HG03108 (cell line): Measurements from ENCODE around the gene PMAIP1.
"Not testable (repeated sequence)": the region's sequence is repeated elsewhere in the genome, so short reads cannot be mapped to it uniquely, and the experiment has no call there.

Experiments used
- ATAC-seq: cut with Tn5 transposase; IDR thresholded peaks from one replicate; pipeline ENCODE4 v1.9.1; 2021; ENCODE audit warnings: moderate library complexity; ENCODE audit not compliant: unreplicated experiment

PMAIP1 gene

DNA sequence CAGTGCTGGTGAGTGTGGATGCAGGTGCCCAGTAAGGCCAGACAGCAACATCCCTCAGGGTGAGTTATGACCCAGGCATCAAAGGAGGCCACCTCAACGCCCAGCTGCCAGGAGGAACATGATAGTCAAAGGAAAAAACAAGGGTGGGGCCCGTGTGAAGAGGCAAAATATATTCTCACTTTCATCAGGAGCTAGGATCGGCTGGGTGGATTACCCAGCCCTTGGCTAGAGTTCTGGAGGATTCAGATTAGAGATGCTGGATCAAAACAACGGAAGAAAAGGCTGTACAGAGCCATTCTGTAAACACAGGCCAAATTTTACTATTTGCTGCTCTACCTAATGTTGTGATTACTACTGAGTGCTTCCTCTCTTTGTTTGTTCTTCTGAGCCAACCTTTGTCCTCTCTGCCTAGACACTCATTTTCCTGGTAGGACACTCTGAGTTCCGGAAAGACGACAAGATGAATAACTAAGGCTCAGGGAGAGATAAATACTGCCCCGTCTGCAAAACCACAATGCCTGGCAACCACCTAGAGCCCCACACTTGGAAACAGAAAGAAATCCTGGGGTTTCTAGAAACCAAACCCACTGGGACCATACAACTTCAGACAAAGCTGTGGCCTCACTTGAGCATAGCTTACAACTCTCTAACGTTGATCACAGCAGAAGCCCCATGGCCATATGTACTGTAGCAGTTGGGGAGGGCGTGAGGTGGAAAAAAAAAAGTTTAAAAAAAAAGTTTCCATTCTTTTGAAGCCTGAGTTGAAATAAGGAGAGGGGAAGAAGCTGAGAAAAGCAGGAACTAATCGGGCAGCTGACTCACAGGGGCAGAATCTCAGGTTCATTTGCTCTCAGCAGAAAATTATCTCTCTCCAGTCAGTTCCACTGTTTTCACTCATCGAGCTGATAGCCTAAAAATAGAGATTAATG, 17.8 kb upstream of the PMAIP1 start:
- peak; percentile 28 for ATAC-seq

DNA sequence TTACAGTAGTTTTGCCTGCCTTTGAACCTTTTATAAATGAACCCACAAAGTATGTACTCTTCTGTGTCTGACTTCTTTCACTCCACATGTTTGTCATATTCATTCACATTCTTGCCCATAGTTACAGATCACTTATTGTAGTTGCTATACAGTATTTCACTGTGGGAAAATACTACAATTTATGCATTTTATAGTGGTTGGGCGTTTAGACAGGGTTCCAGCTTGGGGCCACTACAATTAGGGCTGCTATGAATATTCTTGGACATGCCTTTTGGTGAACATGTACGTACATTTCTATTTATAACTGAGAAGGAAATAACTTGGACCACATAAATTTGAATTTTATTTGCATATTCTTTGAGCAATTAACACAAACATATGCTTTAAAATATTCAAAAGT, 15.4 kb upstream of the PMAIP1 start:
- ATAC-seq = no peak

DNA sequence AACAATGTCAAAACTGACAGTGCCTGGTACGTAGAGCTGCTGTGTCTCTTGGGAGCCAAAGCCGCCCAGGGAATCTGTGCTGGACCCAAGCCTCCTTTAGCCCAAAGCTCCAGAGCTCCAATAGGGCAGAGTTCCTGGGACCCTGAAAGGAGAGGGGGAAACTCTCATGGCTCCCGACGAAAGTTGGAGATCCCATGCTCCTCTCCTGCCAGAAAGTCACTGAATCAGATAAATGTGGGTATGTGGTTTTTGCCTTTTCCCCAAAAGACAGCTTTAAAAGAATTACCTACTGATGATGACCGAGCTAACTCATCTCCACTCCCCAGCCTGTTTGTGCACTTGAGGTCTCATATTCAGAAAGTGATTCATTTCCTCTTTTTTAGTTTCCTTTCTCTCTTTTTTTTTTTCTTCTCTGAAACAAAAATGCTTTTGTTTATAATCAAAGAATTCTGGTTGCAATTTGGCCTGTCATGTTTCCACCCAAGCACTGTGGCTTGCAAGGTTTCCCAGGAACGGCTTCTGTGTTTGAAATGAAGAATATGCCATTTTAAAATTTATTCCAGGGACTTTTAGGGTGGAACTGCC, 14.1 kb upstream of the PMAIP1 start:
- peak; percentile 79 for ATAC-seq

DNA sequence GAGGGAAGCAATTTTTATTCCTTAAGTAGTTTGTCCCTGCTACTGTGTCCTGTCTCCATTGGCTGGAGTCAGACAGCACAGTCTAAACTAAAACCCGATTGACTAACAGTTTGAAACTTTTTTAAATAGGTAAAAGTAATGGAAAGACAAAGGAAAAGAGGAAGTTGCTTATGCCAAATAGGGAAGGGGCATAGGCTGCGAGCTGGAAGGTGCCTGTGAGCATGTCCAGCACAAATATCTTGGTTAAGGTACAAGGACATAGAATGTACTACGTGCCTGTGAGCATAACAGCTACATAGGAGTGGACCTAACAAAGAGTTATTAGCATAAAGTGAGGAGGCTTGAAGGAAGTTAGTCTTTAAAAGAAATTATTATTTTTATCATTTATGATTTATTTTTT, 13.4 kb upstream of the PMAIP1 start:
- ATAC-seq = not testable (repeated sequence)

DNA sequence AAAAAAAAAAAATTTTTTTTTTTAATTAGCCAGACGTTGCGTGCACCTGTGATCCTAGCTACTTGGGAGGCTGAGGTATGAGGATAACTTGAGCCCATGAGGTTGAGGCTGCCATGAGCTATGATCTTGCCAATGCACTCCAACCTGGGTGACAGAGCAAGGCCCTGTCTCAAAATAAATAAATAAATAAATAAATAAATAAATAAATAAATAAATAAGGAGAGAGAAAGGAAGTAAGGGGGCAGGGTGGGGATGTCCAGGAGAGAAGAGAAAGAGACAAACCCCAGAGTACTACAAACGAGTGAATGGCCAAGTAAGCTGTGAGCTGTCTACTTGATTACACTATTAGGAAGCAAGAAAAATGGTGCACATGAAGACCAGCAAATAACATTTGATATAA, 7.7 kb upstream of the PMAIP1 start:
- ATAC-seq = no peak

DNA sequence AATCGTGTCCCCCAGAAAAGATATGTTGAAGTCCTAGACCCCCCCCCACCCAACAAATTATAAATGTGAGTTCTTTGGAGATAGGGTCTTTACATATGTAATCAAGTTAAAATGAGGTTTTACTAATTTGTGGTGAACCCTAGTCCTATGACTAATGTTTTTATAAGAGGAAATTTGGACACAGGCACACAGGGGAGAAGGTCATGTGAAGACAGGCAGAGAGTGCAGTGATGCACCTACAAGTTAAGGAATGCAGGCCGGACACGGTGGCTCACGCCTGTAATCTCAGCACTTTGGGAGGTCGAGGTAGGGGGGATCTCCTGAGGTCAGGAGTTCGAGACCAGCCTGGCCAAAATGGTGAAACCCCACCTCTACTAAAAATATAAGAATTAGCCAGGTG, 5.8 kb upstream of the PMAIP1 start:
- no peak for ATAC-seq

DNA sequence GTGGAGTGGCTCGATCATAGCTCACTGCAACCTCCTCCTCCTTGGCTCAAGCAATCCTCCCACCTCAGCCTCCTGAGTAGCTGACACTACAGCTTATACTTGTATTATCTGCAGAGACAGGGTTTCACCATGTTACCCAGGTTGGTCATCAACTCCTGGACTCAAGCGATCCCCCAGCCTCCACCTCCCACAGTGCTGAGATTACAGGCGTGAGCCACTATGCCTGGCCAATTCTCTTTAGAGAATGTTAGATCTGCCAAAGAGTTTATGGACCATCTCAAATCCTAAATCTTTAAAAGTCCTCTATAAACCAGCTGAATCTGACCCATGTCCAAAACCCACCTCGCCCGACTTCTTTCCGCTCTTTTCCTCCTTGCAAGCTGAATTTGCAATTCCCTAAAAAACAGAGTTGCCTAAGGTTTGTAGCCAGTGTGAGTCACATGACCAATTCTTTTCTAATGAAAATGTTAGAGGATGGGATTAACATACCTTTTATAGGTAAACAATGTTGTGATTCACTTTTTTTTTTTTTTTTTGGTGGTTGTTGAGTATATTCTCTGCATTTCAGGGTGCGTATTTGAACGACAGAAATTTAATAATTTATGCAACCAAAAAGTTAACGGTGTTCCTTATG, 2.4 kb upstream of the PMAIP1 start:
- ATAC-seq = no peak

DNA sequence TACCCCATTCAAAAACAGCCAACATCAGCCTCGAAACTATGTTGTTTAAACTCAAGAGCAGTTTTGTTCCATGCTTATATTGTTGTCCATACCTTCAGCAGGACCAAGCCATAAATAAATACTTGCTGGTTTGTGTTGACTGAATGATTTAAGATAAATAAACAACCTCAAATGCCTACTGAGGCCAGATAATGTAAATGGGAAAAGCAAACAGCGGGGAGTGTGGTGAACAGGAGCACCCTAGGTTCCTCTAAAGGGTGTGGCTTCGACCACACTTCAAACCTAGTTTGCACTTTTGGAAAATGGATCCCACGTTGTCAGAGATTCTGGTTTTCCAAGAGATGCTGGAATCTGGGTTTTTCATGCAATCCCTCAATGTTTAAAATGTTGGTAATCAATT, 1.7 kb upstream of the PMAIP1 start:
- ATAC-seq = no peak

DNA sequence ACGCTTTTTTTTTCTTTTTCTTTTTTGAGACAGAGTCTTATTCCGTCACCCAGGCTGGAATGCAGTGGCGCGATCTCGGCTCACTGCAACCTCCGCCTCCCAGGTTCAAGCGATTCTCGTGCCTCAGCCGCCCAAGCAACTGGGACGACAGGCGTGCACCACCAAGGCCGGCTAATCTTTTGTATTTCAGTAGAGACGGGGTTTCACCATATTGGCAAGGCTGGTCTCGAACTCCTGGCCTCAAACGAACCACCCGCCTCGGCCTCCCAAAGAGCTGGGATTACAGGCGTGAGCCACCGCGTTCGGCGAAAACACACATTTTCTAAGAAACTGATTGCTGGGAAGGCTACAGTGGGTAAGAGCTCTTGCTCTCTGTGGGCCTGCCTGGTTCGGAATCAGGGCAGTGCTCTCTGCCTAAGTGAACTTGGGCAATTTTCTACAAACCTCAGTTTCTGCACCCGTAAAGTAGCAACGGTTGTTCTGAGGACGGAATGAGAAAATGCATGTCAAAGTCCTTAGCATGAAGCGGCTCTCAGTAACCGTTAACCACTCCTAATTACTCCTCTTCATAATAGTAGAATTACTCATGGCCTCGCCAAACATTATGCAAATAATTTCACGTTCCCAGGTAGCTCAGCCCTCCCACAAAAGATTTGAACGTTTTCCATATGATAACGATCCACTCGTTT, 1.0 kb upstream of the PMAIP1 start:
- no peak for ATAC-seq

DNA sequence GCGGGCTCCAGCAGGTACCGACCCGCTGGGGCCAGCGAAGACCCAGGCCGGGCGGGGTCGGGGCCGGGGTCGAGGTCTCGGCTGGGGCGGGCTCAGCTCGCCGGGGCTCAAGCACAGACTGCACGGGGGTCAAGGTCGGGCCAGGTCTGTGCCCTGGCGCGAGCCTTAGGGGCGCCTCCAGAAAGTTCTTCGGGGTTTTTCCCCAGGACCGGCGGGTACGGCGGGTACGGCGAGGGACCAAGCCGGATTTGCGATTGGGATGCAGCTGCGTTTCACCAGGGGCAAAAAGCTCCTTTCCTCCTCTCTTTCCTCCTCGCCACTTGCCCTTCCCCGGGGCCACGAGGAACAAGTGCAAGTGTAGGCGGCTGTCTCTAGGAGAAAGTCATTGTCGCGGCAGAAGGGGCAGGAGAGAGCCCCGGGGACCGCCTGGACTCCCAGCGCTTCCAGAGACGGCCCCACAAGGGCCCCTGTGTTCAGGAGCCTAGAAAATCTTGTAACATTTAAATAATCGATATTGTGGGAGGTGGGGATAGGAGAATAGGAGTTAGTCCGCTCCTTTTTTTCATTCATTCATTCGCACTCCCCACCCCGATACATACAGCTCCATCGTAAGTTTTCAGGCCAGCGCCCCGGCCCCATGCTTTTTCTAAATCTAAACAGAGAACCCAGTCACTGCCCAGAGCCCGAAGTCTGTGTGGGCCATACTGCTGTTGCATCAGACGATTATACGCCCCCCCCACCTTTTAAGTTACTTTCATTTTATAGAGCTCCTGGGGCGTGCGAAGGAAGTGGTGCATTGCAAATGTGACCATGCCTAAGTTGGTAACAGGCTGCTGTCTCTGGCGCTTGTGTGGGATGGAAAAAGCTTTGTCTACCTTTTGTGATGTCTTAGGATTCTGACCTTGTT, 679 bp downstream of the PMAIP1 start:
- ATAC-seq = peak; percentile 27

DNA sequence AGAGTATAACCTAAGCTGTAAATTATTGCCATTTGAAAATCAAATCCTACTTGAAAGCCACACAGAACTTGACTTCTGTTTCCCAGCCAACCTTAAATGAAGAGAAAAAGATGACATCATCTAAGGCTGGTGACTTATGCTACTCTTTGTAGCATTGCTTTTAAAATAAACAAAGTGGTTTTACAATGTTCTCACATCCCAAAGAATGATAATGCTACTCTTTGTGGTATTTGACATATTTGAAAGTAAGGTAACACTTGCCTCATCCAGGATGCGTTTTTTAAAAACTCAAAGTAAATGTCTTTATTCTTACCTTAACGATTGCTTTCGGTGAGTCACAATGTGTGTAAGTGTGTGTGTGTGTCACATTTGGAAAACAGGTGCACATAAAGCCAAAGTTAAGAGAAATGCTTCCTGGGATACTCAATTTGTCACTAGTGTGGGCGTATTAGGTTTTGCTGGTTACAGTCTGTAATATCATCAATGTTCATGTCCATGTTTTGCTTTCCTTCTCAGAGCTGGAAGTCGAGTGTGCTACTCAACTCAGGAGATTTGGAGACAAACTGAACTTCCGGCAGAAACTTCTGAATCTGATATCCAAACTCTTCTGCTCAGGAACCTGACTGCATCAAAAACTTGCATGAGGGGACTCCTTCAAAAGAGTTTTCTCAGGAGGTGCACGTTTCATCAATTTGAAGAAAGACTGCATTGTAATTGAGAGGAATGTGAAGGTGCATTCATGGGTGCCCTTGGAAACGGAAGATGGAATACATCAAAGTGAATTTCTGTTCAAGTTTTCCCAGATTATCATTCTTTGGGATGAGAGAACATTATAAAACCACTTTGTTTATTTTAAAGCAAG, 2.6 kb downstream of the PMAIP1 start:
- ATAC-seq = no peak

DNA sequence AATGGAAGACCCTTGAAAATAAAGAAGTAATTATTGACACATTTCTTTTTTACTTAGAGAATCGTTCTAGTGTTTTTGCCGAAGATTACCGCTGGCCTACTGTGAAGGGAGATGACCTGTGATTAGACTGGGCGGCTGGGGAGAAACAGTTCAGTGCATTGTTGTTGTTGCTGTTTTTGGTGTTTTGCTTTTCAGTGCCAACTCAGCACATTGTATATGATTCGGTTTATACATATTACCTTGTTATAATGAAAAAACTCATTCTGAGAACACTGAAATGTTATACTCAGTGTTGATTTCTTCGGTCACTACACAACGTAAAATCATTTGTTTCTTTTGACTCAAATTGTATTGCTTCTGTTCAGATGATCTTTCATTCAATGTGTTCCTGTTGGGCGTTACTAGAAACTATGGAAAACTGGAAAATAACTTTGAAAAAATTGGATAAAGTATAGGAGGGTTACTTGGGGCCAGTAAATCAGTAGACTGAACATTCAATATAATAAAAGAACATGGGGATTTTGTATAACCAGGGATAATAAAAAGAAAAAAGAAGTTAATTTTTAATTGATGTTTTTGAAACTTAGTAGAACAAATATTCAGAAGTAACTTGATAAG, 3.3 kb downstream of the PMAIP1 start:
- no peak for ATAC-seq

DNA sequence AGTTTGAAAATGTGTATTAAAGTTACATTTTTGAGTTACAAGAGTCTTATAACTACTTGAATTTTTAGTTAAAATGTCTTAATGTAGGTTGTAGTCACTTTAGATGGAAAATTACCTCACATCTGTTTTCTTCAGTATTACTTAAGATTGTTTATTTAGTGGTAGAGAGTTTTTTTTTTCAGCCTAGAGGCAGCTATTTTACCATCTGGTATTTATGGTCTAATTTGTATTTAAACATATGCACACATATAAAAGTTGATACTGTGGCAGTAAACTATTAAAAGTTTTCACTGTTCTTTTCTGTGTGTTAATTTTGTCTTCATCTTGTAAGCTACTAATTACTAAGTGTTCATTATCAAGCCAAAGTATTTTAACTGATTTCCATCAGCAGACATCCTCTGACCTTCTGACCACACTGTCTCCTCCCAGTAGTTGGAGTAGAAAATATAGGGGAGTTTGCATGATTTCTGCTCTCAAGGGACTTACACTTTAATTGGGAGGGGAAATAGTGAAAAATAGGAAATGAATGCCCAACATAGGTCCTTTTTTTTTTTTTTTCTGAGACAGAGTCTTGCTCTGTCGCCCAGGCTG, 4.3 kb downstream of the PMAIP1 start:
- ATAC-seq = no peak

DNA sequence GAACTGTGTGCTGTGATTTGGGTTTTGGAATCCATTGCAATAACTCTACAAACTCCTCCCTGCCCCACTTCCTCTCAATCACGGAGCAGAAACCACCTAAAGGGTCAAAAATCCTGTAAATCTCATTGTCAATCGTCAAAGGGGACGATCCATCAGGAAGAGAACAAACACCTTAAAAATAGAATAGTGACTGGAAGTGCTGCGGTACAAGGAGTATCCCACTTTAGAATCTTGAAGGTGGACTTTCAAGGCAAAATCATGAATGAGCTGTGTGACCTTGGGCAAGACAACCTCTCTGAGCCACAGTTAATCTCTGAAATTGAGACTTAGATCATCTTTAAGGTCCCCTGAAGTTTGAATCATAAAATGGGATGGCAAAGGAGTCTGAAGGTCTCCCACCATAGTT, 5.9 kb downstream of the PMAIP1 start:
- ATAC-seq = no peak

DNA sequence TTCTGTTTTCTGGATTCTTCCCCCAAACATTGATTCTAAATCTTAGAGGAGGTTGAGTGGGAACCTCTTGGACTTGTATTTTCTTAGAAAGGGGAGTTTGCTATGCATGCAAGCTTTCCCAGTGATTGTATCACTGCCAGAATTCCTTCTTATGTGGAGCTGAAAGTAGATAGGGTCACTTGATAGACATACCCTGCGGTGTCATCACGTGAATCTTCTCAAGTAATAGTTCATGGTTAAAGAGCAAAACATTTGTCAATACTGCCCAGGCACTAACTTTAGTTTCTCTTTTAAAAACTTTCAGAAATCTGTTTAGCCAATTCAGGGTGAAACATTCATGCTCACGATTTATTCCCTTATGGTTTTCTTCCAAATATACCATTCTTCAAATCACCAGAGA, 6.4 kb downstream of the PMAIP1 start:
- no peak for ATAC-seq

DNA sequence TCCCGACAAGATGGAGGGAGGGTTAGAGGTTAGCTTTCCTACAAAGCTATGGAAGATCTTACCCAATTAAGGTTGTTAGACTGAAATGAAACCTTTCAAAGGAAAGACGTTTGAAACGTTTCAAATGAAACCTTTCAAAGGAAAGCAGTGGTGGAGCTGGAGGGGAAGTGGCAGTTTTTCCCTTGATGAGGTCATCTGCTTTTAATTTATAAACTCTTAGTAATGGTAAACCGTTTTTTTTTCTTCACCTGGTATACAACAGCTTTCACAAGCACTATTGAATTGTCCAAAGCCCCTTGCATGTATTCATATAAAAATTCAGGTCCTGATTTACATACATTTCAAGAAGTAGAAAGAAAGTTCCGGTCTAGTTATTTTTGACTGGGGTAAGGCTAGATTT, 7.4 kb downstream of the PMAIP1 start:
- peak; percentile 23 for ATAC-seq

DNA sequence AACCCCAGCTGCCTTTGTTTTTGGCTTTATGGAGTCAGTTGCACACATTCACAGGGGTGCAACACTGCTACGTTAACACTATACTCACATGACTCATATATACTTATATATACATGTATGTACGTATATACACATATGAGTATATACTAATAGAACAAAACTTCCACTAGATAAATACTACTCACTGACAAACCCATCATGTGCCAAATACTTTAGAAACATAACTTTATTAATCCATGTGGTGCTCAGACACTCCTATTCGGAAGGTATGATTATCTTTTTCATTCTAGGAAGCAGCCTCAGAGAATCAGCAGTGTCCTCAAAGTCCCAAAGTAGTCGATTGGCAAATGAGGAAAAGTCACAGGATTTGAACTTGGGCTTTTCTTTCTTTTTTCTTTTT, 7.9 kb downstream of the PMAIP1 start:
- ATAC-seq = no peak

DNA sequence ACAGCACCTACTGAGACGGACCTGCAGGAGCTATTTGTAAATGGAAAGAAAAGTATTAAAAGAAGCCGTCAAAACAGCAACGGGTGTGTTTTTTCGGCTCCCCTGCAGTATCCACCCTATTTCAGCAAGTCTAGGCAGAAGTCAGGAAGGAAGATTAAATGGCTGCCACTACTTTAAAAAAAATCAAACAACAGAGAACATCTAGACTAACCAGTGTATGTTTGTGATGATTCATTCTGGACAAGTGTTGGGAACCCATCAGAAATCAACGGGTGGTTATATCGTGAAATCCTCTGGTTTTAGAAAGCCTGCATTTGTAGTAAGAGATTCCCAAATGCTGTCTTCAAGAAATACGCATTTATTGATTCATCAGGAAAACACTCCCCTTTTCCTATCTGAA, 9.0 kb downstream of the PMAIP1 start:
- ATAC-seq = no peak
